DMS 273 (cell line): ENCODE results near the gene CAMK1G.
A peak's percentile ranks its signal among the peaks of the same experiment; 100 is the strongest.

Experiments used
- DNase-seq: peaks from one replicate; lab custom pipeline; 2025; ENCODE audit not compliant: unreplicated experiment; lab: John Stamatoyannopoulos, UW

The CAMK1G gene

GRCh38 chr1:209633335-209633997 lies 50.0 kb downstream of the CAMK1G start:
- no peak for DNase-seq

DNA sequence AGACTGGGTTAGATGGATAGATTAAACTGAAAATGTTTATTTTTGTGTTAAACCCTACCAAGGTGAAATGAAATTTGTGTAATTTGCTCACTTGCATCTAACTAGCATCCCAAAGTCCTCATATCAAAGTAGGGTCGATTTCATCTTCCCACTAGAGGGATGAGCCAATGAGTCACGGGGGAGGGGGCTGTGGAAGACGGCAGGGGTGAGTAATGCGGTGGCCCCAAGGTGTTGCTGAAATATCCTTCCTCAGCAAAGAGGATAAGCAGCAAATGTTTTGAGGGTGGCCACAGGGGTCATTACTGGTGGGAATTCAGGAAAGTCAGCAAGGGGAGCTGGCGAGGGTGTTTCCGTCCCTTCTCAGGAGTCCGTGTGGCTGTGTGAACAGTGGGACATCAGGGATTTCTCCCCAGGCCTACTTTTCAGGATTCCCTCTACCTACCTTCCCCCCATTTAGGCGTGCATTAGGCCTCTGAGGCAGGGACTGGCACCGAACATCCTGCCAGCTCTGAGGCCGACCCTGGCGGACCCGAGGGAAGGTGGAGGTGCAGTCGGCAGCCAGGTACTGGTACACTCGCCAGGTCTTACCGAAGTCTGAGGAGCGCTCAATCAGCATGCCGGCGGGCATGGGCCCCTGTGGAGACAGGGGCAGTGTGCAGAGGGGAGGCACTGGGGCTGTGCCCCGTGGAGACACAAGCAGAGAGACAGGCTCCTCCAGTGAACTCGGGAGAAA lies 50.7 kb downstream of the CAMK1G start:
- no peak for DNase-seq

GRCh38 chr1:209635850-209636249 lies 52.3 kb downstream of the CAMK1G start:
- DNase-seq: no peak

DNA sequence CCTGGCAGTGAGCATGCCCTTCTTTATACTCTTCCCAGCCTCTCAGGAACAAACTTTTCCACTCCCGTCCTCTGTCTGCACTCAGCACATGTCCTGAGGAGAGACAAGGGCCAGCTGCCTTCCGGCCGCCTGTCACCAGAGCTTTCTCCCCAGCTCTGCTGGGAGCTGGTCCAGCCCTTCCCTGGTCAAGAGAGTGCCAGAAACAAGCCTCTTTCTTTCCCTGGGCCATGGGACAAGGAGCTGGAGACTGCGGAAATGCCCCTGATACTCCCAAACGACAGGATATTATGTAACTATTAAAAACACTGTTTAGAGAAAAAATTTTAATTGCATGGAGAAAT lies 58.3 kb downstream of the CAMK1G start:
- DNase-seq: no peak

DNA sequence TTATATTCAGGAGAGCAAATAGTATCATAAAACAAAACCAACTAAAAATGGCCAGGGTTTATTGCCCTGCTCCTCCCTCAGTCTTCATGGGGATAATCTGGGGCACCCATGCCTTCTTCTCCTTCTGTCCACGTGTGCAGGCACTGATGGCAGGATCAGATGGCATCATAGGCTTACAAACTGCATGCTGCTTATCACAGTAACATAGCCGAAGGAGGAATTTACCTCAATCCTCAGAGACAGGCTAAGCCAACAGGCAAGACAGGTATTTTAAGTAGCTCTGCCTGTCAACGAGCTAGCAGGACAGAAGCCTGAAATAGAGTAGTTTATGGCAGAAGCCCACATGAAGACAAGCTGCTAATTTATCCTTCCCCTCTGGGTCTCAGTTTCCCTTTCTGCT lies 59.3 kb downstream of the CAMK1G start:
- DNase-seq: no peak

DNA sequence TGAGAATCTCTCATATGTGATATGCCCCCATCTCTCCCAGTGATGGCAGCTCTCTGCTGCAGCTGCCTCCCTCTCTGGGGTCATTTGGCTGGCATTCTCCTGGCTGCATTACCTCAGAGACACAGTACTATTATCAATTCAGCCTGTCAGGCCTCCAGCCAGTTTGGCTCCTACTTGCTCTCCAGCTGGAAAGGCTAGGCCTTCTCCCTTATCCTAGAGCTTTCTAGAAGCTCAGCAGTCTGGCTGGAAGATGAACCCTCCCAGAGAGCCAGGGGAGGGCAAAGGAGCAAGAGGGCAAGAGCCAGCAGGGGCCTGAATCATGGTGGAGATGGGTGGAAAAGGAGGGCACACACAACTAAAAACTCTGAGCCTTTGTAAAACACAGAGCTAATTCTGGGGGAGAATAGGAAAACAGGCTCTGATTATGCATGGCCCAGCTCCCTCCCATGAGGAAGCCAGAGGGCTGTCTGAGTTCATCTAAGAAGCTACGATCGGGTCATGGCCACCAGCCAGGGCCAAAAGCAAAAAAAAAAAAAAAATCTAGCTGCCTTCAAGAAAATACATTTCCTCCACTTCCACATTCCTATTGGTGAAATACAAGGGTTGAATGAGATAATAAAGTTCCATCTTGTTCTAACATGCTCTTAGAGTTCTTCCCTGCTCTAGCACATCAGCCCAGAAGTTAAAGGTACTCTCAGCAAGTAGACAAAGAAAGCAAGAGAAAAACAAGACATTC lies 59.9 kb downstream of the CAMK1G start:
- DNase-seq: peak; percentile 31

GRCh38 chr1:209645574-209646452 lies 62.3 kb downstream of the CAMK1G start:
- peak; percentile 84 for DNase-seq

- peak; percentile 39 for DNase-seq
Measured at GRCh38 chr1:209646558-209646957, 63.0 kb downstream of the CAMK1G start.

- DNase-seq: no peak
Measured at GRCh38 chr1:209647156-209647555, 63.6 kb downstream of the CAMK1G start.

DNA sequence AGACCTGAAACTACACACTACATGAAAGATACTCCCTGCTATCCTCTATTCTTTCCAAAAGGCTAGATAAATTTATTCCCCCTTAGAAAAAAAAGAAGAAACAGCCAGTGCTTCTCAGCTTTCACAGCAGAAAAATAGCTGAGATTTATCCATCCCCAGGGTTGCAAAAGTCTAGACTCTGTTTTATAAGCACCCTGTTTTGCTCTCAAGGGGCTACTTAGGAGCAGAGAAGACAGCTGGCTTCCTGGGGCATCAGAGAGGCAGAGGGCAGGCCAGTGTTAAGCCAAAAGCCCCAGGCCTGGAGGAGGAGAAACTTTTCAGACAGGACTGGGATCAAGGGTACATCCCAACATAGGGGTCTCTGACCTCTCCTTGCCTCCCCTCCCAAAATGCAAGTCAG lies 64.8 kb downstream of the CAMK1G start:
- peak; percentile 35 for DNase-seq

DNA sequence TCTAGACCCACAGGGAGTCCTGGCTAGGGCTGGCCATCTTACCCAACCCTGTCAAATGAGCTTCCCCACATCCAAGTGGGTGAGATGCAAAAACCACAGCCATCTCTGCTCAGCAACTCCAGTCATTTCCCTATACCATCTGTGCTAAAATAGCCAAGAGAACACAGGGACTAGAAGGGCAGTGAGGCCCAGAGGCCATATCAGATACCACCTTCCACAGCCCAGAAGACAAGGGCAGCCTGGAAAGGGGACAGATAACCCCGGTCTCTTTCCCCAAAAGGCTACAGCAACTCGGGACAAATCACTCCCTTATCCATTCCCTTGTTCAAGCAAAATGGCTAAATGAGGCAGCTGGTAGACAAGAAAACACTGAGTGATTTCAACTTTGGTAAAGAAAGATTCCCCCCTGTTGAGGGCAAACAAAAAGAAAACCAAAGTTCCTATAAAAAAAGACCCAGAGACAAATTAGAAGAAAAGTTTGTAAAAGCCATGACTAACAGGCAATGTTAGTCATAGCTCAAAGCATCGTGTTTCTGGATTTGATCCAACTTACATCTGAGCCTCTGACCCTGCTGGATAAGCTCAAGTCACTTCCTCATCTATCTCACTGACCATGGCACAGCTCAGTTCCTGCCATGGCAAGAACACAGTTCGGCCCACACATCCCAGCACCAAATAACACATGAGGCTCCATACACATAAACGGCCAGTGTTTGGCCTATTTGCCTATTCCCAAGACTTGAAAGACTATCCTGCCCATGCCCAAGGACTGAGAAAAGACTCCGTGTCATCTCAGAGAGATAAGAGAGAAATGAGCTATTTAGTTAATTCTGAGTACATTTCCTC lies 65.6 kb downstream of the CAMK1G start:
- DNase-seq: peak; percentile 42

DNA sequence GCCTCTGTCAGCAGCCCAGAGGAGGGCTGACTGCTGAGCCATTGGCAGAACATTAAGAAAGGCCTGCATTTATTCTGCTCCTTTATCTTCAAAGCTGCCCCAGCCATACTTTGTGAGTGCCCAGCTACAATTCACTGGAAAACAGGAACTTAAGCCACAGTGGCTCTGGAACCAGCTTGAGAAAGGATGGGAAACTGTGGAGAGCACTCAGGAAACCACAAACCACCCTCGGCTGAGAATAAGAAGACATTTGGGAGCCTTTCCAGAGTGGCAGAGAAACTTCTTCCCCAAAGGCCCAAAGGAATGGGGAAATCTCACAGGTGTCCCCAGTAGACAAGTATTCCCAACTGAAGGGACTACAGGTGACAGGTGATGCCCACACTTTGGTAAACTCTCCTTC lies 66.9 kb downstream of the CAMK1G start:
- no peak for DNase-seq

GRCh38 chr1:209651138-209651587 lies 67.6 kb downstream of the CAMK1G start:
- DNase-seq: peak; percentile 18

DNA sequence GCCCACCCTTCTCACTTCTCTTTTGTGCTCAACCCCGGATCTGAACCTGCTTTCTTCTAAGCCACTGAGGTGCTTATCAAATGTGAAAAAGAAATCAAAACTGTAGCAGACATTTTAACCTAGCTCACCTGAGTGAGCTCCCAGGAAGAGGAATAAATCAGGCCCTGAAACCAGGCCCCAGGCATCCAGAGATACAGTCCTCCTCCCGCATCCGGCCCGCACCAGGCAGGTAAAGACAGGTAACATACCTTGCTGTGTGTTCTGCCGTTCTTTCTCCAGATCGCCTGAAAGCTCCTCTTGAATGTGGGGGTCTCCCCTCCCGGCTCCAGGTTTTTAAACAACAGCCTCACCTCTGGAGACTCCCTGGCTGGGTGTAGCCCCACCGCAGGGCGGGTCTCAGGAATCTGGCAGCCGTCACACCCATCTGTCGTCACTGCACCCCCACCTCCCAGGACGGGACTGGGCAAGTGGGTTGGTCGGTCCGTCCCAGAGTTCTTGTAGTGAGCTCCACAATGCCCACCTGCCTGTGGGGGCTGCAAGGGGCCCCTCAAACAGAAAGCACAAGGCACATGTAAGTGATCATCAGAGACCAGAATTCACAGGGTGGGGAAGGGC lies 68.7 kb downstream of the CAMK1G start, which contains the start of gene LAMB3:
Gene LAMB3 (minus strand): TSS at position 305 of the 615 bp plus-strand sequence. CDS start 1,481 bp downstream, outside the sequence.
- peak; percentile 65 for DNase-seq

- peak; percentile 80 for DNase-seq
Measured at GRCh38 chr1:209652873-209653401, 69.4 kb downstream of the CAMK1G start.

GRCh38 chr1:209653915-209654351 lies 70.4 kb downstream of the CAMK1G start:
- no peak for DNase-seq

GRCh38 chr1:209655411-209656231 lies 72.1 kb downstream of the CAMK1G start:
- peak; percentile 34 for DNase-seq

- peak; percentile 12 for DNase-seq
Measured at GRCh38 chr1:209657140-209657879, 73.8 kb downstream of the CAMK1G start.
